GM20000 (cell line): ENCODE results near the gene CORO2B.

Experiments used
- DNase-seq: peaks from one replicate; pipeline ENCODE4 v3.0.0; 2012; ENCODE audit warnings: low spot score
- CTCF ChIP-seq: IDR thresholded peaks from 2 replicates; pipeline ENCODE4 v1.5.1; 2012; ENCODE audit warnings: mild to moderate bottlenecking, control low read depth; ENCODE audit errors: extremely low read depth, missing control alignments

Gene CORO2B

DNA sequence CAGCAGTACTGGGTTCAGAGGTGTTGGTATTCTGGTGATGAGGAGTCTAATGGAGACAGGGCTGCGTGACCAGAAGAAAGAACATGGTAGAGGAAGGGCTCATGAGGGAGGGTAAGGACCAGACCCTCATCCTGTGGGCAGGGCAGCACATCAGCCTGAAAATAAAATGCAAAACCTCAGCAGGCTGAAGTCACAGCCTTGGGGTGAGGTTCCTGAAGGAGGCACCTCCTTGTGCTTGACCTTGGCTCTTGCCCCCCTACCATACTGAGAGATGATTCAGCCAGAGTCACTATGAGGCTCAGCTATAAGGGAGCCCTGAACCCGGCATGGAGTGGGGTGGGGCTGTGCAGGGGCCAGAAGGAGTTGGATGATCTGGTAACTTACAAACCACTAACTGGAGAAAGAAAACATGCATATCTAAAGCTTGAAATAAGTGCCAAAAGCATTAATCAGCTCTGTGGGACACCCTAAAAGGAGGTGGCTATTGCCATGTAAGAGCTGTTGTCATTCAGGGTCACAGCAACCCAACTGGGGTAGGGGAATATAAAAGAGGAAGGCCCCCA is 60.2 kb downstream of the CORO2B start:
- no peak for DNase-seq
- no peak for TF ChIP-seq CTCF

DNA sequence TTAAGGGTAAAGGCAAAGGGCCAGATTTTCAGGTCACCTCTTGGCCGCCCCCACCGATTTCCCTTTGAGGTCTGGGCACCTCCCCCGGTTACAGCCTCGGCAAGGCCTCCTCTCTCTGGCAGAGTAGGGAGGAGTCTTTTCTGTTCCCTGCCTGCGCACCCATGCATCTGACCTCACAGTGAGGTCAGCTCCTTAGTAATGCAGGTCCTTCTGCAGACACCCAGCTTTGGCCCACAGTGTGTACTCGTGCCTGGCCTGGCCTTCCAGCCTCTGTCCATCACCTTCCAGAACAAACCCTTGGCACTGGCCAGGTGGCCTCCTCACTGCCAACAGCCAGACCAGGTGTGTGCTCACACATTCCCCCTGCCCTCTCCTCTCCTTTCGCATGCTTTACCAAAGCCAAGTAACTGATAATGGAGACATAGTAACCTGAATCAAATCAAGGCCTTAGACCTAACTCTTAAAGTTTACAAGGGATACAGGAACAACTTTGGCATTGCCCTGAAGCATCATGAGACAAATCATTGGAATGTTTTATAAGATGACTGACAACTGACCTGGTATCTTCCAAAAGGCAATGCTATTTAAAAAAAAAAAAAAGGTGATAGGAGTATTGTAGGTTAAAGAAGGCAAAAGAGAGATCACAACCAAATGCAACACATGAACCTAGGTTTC is 61.3 kb downstream of the CORO2B start:
- TF ChIP-seq CTCF = no peak
- DNase-seq = no peak

DNA sequence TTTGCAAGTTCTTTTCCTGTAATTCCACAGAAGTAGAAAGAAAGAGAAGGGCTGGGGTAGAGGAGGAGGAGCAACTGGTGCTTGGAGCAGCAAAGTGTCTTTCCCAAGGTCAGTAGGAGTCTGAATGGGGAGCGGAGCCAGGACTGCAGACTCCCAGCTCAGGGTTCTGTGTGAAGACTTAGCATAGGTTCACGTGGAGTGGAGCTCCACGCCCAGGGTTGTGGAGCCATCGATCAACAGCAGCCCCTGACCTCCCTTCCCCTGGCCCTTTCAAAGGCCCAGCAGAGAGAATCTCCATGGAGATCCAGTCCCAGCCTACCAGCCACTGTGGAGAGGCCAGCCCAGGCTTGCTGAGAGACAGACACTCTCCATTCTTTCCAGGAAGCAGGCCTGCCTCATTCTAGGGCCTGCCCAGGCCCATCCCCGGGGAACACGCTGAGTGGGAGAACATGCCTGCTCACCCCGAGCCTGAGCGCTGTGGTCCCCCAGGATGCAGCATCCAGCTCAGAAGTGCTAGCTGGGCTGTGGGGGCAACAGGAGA is 62.1 kb downstream of the CORO2B start:
- no peak for TF ChIP-seq CTCF
- no peak for DNase-seq

DNA sequence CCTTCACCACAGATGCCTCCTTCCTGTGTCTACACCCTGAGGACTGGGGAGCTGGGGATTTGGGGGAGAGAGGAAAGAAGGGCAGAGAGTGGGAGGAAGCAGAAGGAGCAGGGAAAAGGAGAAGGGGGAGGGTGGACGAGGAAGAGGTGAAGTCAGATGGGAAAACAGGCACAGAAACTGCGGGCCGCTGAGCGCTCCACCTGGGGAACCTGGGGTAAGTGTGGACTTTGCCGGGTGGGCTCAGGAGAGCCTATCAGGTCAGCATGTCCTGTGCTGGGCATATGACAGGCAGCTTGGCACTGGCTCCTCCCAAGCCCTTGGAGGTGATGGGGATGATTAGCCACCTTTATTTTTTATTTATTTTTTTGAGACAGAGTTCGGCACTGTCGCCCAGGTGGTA is 62.6 kb downstream of the CORO2B start:
- no peak for DNase-seq
- TF ChIP-seq CTCF = no peak

DNA sequence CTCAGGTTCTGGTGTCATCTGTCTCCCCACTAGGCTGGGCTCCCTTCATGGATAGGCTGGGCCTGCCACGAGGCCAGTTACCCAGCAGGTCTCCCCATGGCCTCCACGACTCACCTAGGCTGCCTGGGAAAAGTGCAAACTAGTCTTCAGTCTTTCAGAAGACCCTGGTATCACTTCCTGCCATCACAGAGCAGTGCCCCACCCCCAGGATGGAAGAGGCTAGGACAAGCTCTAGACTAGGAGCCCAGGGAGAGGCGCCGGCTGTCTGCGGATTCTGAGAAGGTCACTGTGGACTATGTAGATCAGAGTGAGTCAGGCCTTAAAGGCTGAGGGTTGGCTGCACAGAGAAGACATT is 63.7 kb downstream of the CORO2B start:
- no peak for TF ChIP-seq CTCF
- no peak for DNase-seq

DNA sequence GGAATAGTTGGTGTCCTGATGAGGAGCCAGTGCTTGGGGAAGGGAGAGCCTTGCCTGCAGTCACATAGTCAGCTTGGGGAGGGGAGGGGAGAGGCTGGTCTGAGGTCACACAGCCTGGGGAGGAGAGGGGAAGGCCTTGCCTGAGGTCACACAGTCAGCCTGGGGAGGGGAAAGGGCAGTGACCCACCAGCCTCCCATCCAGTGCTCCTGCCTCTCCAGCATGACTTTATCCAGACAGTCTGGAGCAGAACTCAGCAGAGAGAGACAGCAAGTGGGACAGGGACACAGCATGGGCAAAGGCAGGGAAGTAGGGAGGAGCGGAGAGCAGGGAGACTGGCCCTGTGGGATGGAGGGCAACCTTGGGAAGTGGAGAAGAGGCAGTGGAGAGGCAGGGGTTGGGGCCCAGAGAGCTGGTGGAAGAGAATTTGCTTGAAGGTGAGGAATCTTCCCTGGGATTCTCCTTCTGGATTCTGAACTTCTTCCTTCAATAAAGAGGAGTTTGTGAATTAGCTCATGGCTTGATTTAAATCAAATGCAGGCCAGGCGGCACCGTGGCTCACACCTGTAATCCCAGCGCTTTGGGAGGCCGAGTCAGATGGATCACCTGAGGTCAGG is 64.5 kb downstream of the CORO2B start:
- no peak for DNase-seq
- TF ChIP-seq CTCF = no peak
